K562 (cell line): ENCODE measurements around the gene DNAAF3. TPM values are rescaled to one million over a fixed set of nuclear protein-coding genes. Genes with fewer than 3 reads are reported as not detected.

Source experiments
- CBX2 ChIP-seq: fragments of 200-600 bp; sonication (generic); IDR thresholded peaks from one replicate; pipeline ENCODE4 v1.6.1; 2012; ENCODE audit warnings: mild to moderate bottlenecking, low read length, inconsistent platforms; ENCODE audit not compliant: insufficient read depth, poor library complexity, severe bottlenecking
- CREB1 ChIP-seq, 2 experiments: sonication (generic) in 1 of 2; formaldehyde crosslinking in 1 of 2; IDR thresholded peaks; 2 replicates each; pipeline versions ENCODE4 v1.6.1 to v1.8.0; 2012 to 2022; ENCODE audit warnings: inconsistent platforms in 1 of 2, mild to moderate bottlenecking in 1 of 2, missing genetic modification reagents in 1 of 2, moderate library complexity in 1 of 2
- EP400 ChIP-seq: fragments of 450-650 bp; IDR thresholded peaks from 2 replicates; pipeline ENCODE4 v1.6.1; 2017; ENCODE audit warnings: antibody characterized with exemption, mild to moderate bottlenecking, moderate library complexity
- MGA ChIP-seq: fragments of 450-650 bp; IDR thresholded peaks from 2 replicates; pipeline ENCODE4 v1.6.1; 2016; ENCODE audit warnings: mild to moderate bottlenecking, moderate library complexity
- MTF1 ChIP-seq: fragments of 250-450 bp; sonication (Bioruptor Pico); IDR thresholded peaks from 2 replicates; pipeline ENCODE4 v1.9.0; 2021; ENCODE audit warnings: moderate library complexity, mild to moderate bottlenecking, inconsistent platforms, borderline replicate concordance
- NFRKB ChIP-seq: fragments of 450-650 bp; IDR thresholded peaks from 2 replicates; pipeline ENCODE4 v1.6.1; 2016; ENCODE audit warnings: low read depth
- STAT6 ChIP-seq: sonication (generic); formaldehyde crosslinking; IDR thresholded peaks from 2 replicates; pipeline ENCODE4 v1.8.1; 2023; ENCODE audit warnings: mild to moderate bottlenecking, missing genetic modification reagents
- TARDBP ChIP-seq: fragments of 450-650 bp; IDR thresholded peaks from 2 replicates; pipeline ENCODE4 v1.6.1; 2016
- ZBTB7A ChIP-seq: IDR thresholded peaks from 2 replicates; pipeline ENCODE4 v1.6.1; 2011; ENCODE audit warnings: low read depth, mild to moderate bottlenecking, low read length, moderate library complexity, borderline replicate concordance; ENCODE audit not compliant: control insufficient read depth
- ZNF316 ChIP-seq: fragments of 450-650 bp; IDR thresholded peaks from 2 replicates; pipeline ENCODE4 v1.6.1; 2016
- polyA plus RNA-seq, 8 experiments: library from polyadenylated mRNA; depleted of rRNA in 4 of 8; stranded (reverse) in 5 of 8; unstranded in 3 of 8; fragments of >200 nt; fragmentation: Nextera tagmentation in 2 of 8; fragmentation: Illumina TruSeq in 1 of 8; extraction: Ambion mirVana in 2 of 8; extraction: Trizol in 1 of 8; gene quantifications; 2 replicates each; pipeline versions ENCODE4 v1.2.1 to v1.2.3, GENCODE V29; 2011 to 2014; ENCODE audit warnings: inconsistent platforms in 1 of 8, missing spikeins in 1 of 8
- total RNA-seq, 7 experiments: library from RNA; depleted of rRNA in 6 of 7; stranded (reverse); fragments of >200 nt in 6 of 7; fragmentation: Illumina TruSeq in 2 of 7; extraction: Trizol in 2 of 7; gene quantifications; 2 replicates each; pipeline versions ENCODE4 v1.2.1 to v1.2.3, GENCODE V29; 2011 to 2021; ENCODE audit warnings: low replicate concordance in 1 of 7
- TF ChIP-seq, protein P1 (sequence below), 2 experiments: IDR thresholded peaks; 2 replicates each; pipeline ENCODE4 v1.6.1; 2011; ENCODE audit warnings: borderline replicate concordance in 1 of 2, control low read depth in 1 of 2, low read depth in 1 of 2, low read length in 1 of 2, mild to moderate bottlenecking in 1 of 2, mixed read lengths in 1 of 2, moderate library complexity in 1 of 2; ENCODE audit not compliant: insufficient read depth in 1 of 2, insufficient read length in 1 of 2, poor library complexity in 1 of 2, severe bottlenecking in 1 of 2; ENCODE audit errors: extremely low read depth in 1 of 2

DNAAF3 gene
- total and polyA plus RNA-seq, 9 of the 15 experiments (the other 6 are each of a cell fraction or from before 2014, with no cell fraction given), result 21.6 to 61.5 (median 43.0) TPM

DNA sequence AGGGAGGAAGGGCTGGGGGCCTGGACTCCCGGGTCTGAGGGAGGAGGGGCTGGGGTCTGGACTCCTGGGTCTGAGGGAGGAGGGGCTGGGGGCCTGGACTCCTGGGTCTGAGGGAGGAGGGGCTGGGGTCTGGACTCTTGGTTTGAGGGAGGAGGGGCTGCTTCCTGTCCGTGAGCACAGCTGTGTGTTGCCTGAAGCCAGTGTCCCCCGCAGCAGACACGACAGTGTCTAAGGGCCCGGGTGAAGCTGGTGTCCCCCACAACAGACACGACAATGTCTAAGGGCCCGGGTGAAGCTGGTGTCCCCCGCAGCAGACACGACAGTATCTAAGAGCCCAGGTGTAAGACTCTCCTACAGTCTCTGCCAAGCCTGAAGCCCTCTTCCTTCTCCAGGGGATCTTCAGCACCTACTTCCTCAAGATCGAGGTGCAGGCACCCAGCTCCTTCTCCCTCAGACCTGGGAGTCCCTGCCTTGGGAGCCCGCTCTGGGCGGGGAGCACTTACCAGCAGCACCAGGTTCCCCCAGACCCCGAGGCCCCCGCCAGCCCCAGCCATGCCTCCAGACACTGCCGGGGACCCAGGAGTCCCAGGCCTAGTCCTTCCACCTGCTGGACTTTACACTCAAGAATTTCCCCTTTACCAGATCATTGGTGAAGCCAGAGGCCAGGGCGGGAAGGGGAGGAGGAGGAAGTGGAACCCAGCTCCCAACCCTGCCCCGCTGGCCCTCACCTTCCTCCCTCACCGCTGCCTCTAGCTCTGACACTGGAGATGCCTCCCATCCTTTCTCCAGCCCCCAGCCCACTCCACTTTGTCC is 42.7 kb upstream of the DNAAF3 start, which contains the start of gene PTPRH (continued):
- TF ChIP-seq STAT6 (CRISPR knock-in tag), result no peak
- TF ChIP-seq ZBTB7A, result peak; percentile 24; the same call in 1 of the 2 replicates
- no peak for TF ChIP-seq CREB1 (IDR thresholded peaks at IDR 0.05)
- TF ChIP-seq CREB1 (CRISPR knock-in tag; IDR thresholded peaks at IDR 0.05), result no peak
- TF ChIP-seq ZNF316, result no peak
- no peak for TF ChIP-seq MGA
- no peak for TF ChIP-seq CBX2
- TF ChIP-seq, protein P1, sequence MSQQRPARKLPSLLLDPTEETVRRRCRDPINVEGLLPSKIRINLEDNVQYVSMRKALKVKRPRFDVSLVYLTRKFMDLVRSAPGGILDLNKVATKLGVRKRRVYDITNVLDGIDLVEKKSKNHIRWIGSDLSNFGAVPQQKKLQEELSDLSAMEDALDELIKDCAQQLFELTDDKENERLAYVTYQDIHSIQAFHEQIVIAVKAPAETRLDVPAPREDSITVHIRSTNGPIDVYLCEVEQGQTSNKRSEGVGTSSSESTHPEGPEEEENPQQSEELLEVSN (IDR thresholded peaks at IDR 0.05; ENCODE audit: borderline replicate concordance in 1 of 2, extremely low read depth in 1 of 2, insufficient read depth in 1 of 2, insufficient read length in 1 of 2, low read depth in 1 of 2, low read length in 1 of 2, poor library complexity in 1 of 2, severe bottlenecking in 1 of 2), result peak in 1 of 2 experiments; percentile 20
- no peak for TF ChIP-seq TARDBP
- no peak for TF ChIP-seq NFRKB
- no peak for TF ChIP-seq MTF1 (CRISPR knock-in tag)
- no peak for TF ChIP-seq EP400
